Esophagus squamous epithelium (tissue), 5 donors: Measurements from ENCODE around the gene SMYD3. TPM values are rescaled to one million over a fixed set of nuclear protein-coding genes. Genes with fewer than 3 reads are reported as not detected.

Source experiments
- DNase-seq: peaks from one replicate; lab custom pipeline; 2025; lab: John Stamatoyannopoulos, UW
- H3K27ac ChIP-seq, 4 donors: fragments of 200-600 bp; sonication (generic); one replicate each; pipeline ENCODE4 v1.5.1; 2016 to 2019; ENCODE audit warnings: mild to moderate bottlenecking in 1 of 4
- H3K27me3 ChIP-seq, 4 donors: fragments of 200-600 bp; sonication (generic); 1 replicate in 3 of 4; 2 replicates in 1 of 4; pipeline versions ENCODE4 v1.5.1 to v1.6.0; 2017 to 2021; ENCODE audit warnings: antibody characterized with exemption in 1 of 4
- H3K36me3 ChIP-seq, 3 donors: fragments of 200-600 bp; sonication (generic); one replicate each; pipeline ENCODE4 v1.5.1; 2016 to 2019
- H3K4me1 ChIP-seq, 3 donors: fragments of 200-600 bp; sonication (generic); one replicate each; pipeline ENCODE4 v1.5.1; 2017 to 2019
- H3K4me3 ChIP-seq, 4 donors: fragments of 200-600 bp; sonication (generic); 1 replicate in 3 of 4; 2 replicates in 1 of 4; pipeline ENCODE4 v1.5.1; 2016 to 2019; ENCODE audit warnings: mild to moderate bottlenecking in 2 of 4, moderate library complexity in 1 of 4
- H3K9me3 ChIP-seq, 3 donors: fragments of 200-600 bp; sonication (generic); one replicate each; pipeline ENCODE4 v1.5.1; 2016 to 2019
- CTCF ChIP-seq, 6 experiments: fragments of 450-650 bp in 4 of 6; fragments of 200-600 bp in 2 of 6; sonication (generic) in 2 of 6; IDR thresholded peaks; one replicate each; pipeline ENCODE4 v1.5.1; 2016 to 2019; ENCODE audit warnings: antibody characterized with exemption in 6 of 6, mild to moderate bottlenecking in 4 of 6, moderate library complexity in 4 of 6
- POLR2A ChIP-seq, 4 donors: fragments of 450-650 bp; IDR thresholded peaks; one replicate each; pipeline ENCODE4 v1.6.1; 2017; ENCODE audit warnings: antibody characterized with exemption in 4 of 4, mild to moderate bottlenecking in 4 of 4, moderate library complexity in 3 of 4
- WGBS, 2 donors: methylation state at CpG; one replicate each; pipeline ENCODE4 v1.1.5; 2018; 5-methylcytosine and 5-hydroxymethylcytosine counted together
- intact Hi-C: fragments of 100-400 bp; cut with DNase I; formaldehyde crosslinking; loops from one replicate; pipeline ENCODE4 v1.15.0; 2022
- total RNA-seq, 4 donors: library from RNA; depleted of rRNA; stranded (reverse); fragments of >200 nt; gene quantifications; one replicate each; pipeline ENCODE4 v1.1.0, GENCODE V29; 2016
- donor health status: DM: yes; HTN: yes; CAD: no.

The SMYD3 gene
- total RNA-seq, 4 donors from 2014 or later = 8.4 to 15.8 (median 11.5) TPM

DNA sequence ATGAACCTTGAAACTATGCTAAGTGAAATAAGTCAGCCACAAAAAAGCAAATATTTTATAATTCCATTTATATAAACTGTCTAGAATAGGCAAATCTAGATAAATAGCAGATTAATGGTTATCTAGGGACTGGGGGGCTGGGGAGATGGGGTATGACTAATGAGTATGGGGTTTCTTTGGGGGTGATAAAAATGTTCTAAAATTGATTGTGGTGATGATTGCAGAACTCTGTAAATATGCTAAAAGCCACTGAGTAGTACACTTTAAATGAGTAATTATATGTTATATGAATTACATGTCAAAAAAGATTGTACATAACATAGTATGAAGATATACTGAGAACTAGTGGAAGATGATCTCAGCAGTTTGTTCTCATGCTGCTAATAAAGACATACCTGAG is 677.3 kb downstream of the SMYD3 start:
- intact Hi-C loops = no loop called here
- no peak for DNase-seq
- no peaks in the 10 kb centered on the region for H3K9me3 ChIP-seq
- H3K4me1 ChIP-seq = no peaks in the 10 kb centered on the region
- H3K36me3 ChIP-seq = no peaks in the 10 kb centered on the region
- no peak overlapping the region for H3K27ac ChIP-seq
- H3K4me3 ChIP-seq = no peak overlapping the region
- no peaks in the 10 kb centered on the region for H3K27me3 ChIP-seq
- TF ChIP-seq POLR2A (IDR thresholded peaks at IDR 0.05) (no peak), CTCF (IDR thresholded peaks at IDR 0.05) (no peak)

- no peak for DNase-seq
- Histone ChIP-seq H3K9me3 (no peaks in the 10 kb centered on the region), H3K4me3 (no peak overlapping the region), H3K36me3 (no peaks in the 10 kb centered on the region), H3K4me1 (no peaks in the 10 kb centered on the region), H3K27ac (no peak overlapping the region), H3K27me3 (no peaks in the 10 kb centered on the region)
- TF ChIP-seq POLR2A (IDR thresholded peaks at IDR 0.05) = no peak
- intact Hi-C loops = no loop called here
- WGBS, 2 donors = 77% methylated on average over 3 of the region's 3 CpGs
Observed at GRCh38 chr1:245829194-245829593, 677.9 kb downstream of the SMYD3 start.

- DNase-seq = no peak
- no peaks in the 10 kb centered on the region for H3K9me3 ChIP-seq
- intact Hi-C loops = no loop called here
- no peak overlapping the region for H3K27ac ChIP-seq
- TF ChIP-seq POLR2A (IDR thresholded peaks at IDR 0.05) (no peak), CTCF (IDR thresholded peaks at IDR 0.05) (no peak)
- H3K4me1 ChIP-seq = no peaks in the 10 kb centered on the region
- no peaks in the 10 kb centered on the region for H3K36me3 ChIP-seq
- no peaks in the 10 kb centered on the region for H3K27me3 ChIP-seq
- 83 to 93% methylated on average over 9 to 10 of the region's 10 CpGs for WGBS, 2 donors
- H3K4me3 ChIP-seq = no peak overlapping the region
Observed at GRCh38 chr1:245827301-245827700, 679.8 kb downstream of the SMYD3 start.

- DNase-seq = no peak
- TF ChIP-seq CTCF (IDR thresholded peaks at IDR 0.05) (no peak), POLR2A (IDR thresholded peaks at IDR 0.05) (no peak)
- WGBS, 2 donors = 89% methylated on average over 6 to 11 of the region's 13 CpGs
- H3K27me3 ChIP-seq = no peaks in the 10 kb centered on the region
- intact Hi-C loops = no loop called here
- H3K4me1 ChIP-seq = no peaks in the 10 kb centered on the region
- no peak overlapping the region for H3K4me3 ChIP-seq
- no peak overlapping the region for H3K27ac ChIP-seq
- H3K36me3 ChIP-seq = no peaks in the 10 kb centered on the region
- H3K9me3 ChIP-seq = no peaks in the 10 kb centered on the region
Observed at GRCh38 chr1:245825128-245825901, 681.8 kb downstream of the SMYD3 start.

GRCh38 chr1:245823408-245824147 is 683.5 kb downstream of the SMYD3 start:
- no peak for DNase-seq
- TF ChIP-seq CTCF (IDR thresholded peaks at IDR 0.05) = no peak
- no peak for TF ChIP-seq POLR2A (IDR thresholded peaks at IDR 0.05)
- no peak overlapping the region for H3K4me3 ChIP-seq
- no peaks in the 10 kb centered on the region for H3K36me3 ChIP-seq
- H3K4me1 ChIP-seq = no peaks in the 10 kb centered on the region
- no peaks in the 10 kb centered on the region for H3K9me3 ChIP-seq
- intact Hi-C loops = no loop called here
- WGBS, 2 donors = 89 to 97% methylated on average over 7 to 13 of the region's 13 CpGs
- no peaks in the 10 kb centered on the region for H3K27me3 ChIP-seq
- no peak overlapping the region for H3K27ac ChIP-seq
